ENCODE data around the gene NUDT8. TPM values are rescaled to one million over a fixed set of nuclear protein-coding genes. Genes with fewer than 3 reads are reported as not detected.

Gene NUDT8
- total and polyA plus RNA-seq, 9 of the 15 experiments (the other 6 are each of a cell fraction or from before 2014, with no cell fraction given), result 0.23 to 27.8 (median 5.0) TPM

GRCh38 chr11:67630228-67630942, 648 bp upstream of the NUDT8 start (continued):
- TF ChIP-seq ARID4B (CRISPR knock-in tag; IDR thresholded peaks at IDR 0.05) (peak; percentile 80), ZNF23 (CRISPR knock-in tag; IDR thresholded peaks at IDR 0.05) (no peak), EP400 (IDR thresholded peaks at IDR 0.05) (peak; percentile 44; the same call in 1 of the 2 replicates), ZNF668 (CRISPR knock-in tag; IDR thresholded peaks at IDR 0.05) (no peak), CTBP1 (IDR thresholded peaks at IDR 0.05; ENCODE audit: borderline replicate concordance) (peak; percentile 85; the same call in 1 of the 2 replicates), CREB3 (tag; conservative IDR thresholded peaks at IDR 0.05; ENCODE audit: low read depth) (no peak), NKRF (IDR thresholded peaks at IDR 0.05; ENCODE audit: borderline replicate concordance) (peak; percentile 86; the same call in 1 of the 2 replicates), SETDB1 (IDR thresholded peaks at IDR 0.05; ENCODE audit: low read length) (no peak), TCF7L2 (IDR thresholded peaks at IDR 0.05; ENCODE audit: low read depth, low read length) (no peak), E2F3 (CRISPR knock-in tag; IDR thresholded peaks at IDR 0.05) (0 out of 2 replicates have a peak, but pooled peaks have one; percentile 38), PRDM10 (IDR thresholded peaks at IDR 0.05; ENCODE audit: partially characterized antibody) (peak; percentile 51), E2F1 (CRISPR knock-in tag; IDR thresholded peaks at IDR 0.05) (0 out of 2 replicates have a peak, but pooled peaks have one; percentile 47), ZNF197 (CRISPR knock-in tag; IDR thresholded peaks at IDR 0.05; ENCODE audit: low read depth) (no peak), POLR2AphosphoS2 (IDR thresholded peaks at IDR 0.05; ENCODE audit: low read length) (no peak)

All from K562 (cell line).